DOHH2 (cell line): Measurements from ENCODE around the gene HOXA9.

Experiments used
- H3F3A ChIP-seq: fragments of 200-600 bp; sonication (generic), shearing (Covaris generic); 2 replicates; pipeline ENCODE4 v1.6.0; 2016; ENCODE audit warnings: antibody characterized with exemption, mild to moderate bottlenecking; ENCODE audit not compliant: control insufficient read depth, insufficient read depth
- H3K27ac ChIP-seq: fragments of 200-600 bp; sonication (generic); 2 replicates; pipeline ENCODE4 v1.5.1; 2014; ENCODE audit warnings: low read depth, mild to moderate bottlenecking, low read length, moderate library complexity
- H3K27me3 ChIP-seq: fragments of 200-600 bp; sonication (generic); 2 replicates; pipeline ENCODE4 v1.6.1; 2014; ENCODE audit warnings: mild to moderate bottlenecking, low read length, mixed read lengths; ENCODE audit not compliant: control insufficient read depth
- H3K36me3 ChIP-seq: fragments of 200-600 bp; sonication (generic); 2 replicates; pipeline ENCODE4 v1.6.1; 2014; ENCODE audit warnings: mild to moderate bottlenecking, low read length, moderate library complexity, mixed read lengths; ENCODE audit not compliant: control insufficient read depth
- H3K4me1 ChIP-seq: fragments of 200-600 bp; sonication (generic); 2 replicates; pipeline ENCODE4 v1.6.1; 2014; ENCODE audit warnings: mild to moderate bottlenecking, low read length, mixed read lengths; ENCODE audit not compliant: control insufficient read depth
- H3K4me2 ChIP-seq: fragments of 200-600 bp; sonication (generic); 2 replicates; pipeline ENCODE4 v1.6.0; 2014; ENCODE audit warnings: mild to moderate bottlenecking, low read length, moderate library complexity
- H3K4me3 ChIP-seq: fragments of 200-600 bp; sonication (generic); 2 replicates; pipeline ENCODE4 v1.5.1; 2014; ENCODE audit warnings: mild to moderate bottlenecking, low read length, mixed read lengths
- H3K79me2 ChIP-seq: fragments of 200-600 bp; sonication (generic); 2 replicates; pipeline ENCODE4 v1.6.1; 2014; ENCODE audit warnings: mild to moderate bottlenecking, low read length, mixed read lengths; ENCODE audit not compliant: control insufficient read depth
- H3K9me2 ChIP-seq: fragments of 200-600 bp; sonication (generic); replicated peaks from 2 replicates; pipeline ENCODE4 v1.6.1; 2014; ENCODE audit warnings: mild to moderate bottlenecking, low read length, mixed read lengths; ENCODE audit not compliant: control insufficient read depth
- H3K9me3 ChIP-seq: fragments of 200-600 bp; sonication (generic); 2 replicates; pipeline ENCODE4 v1.6.1; 2014; ENCODE audit warnings: antibody characterized with exemption, low read length, mixed read lengths; ENCODE audit not compliant: control insufficient read depth, insufficient read depth
- H4K20me1 ChIP-seq: fragments of 200-600 bp; sonication (generic); 2 replicates; pipeline ENCODE4 v1.6.0; 2014; ENCODE audit warnings: low read depth, mild to moderate bottlenecking, antibody characterized with exemption, low read length, moderate library complexity; ENCODE audit not compliant: control insufficient read depth, insufficient read depth
- CTCF ChIP-seq: fragments of 200-600 bp; sonication (generic); IDR thresholded peaks from one replicate; pipeline ENCODE4 v1.5.1; 2014; ENCODE audit warnings: antibody characterized with exemption, mild to moderate bottlenecking, low read depth, low read length; ENCODE audit not compliant: poor library complexity, severe bottlenecking
- EZH2phosphoT487 ChIP-seq: fragments of 200-600 bp; sonication (generic); IDR thresholded peaks from 2 replicates; pipeline ENCODE4 v1.6.1; 2017; ENCODE audit warnings: borderline replicate concordance, mild to moderate bottlenecking, antibody characterized with exemption, low read length, moderate library complexity, mixed read lengths

Gene HOXA9

GRCh38 chr7:27150568-27151340 is 14.6 kb downstream of the HOXA9 start:
- TF ChIP-seq EZH2phosphoT487 (no peak), CTCF (peak; percentile 98)
- Histone ChIP-seq H3K4me1 (peaks cover 51% of the 10 kb centered on the region), H4K20me1 (no peaks in the 10 kb centered on the region), H3K27ac (no peak overlapping the region), H3K79me2 (no peaks in the 10 kb centered on the region), H3K4me2 (peak overlapping the region; percentile 94), H3F3A (no peaks in the 10 kb centered on the region), H3K4me3 (peak overlapping the region; percentile 77), H3K9me2 (no peaks in the 10 kb centered on the region), H3K27me3 (peaks cover 76% of the 10 kb centered on the region), H3K36me3 (no peaks in the 10 kb centered on the region), H3K9me3 (no peaks in the 10 kb centered on the region)

- H3K27me3 ChIP-seq, result peaks cover 70% of the 10 kb centered on the region
These were observed 15.3 kb downstream of the HOXA9 start for GRCh38 chr7:27149842-27150567.

GRCh38 chr7:27148756-27149641 is 16.3 kb downstream of the HOXA9 start:
- no peaks in the 10 kb centered on the region for H3K79me2 ChIP-seq

More at GRCh38 chr7:27149842-27150567, 15.3 kb downstream of the HOXA9 start:
- Histone ChIP-seq H3F3A (no peaks in the 10 kb centered on the region), H3K36me3 (no peaks in the 10 kb centered on the region), H4K20me1 (no peaks in the 10 kb centered on the region), H3K4me1 (peaks cover 52% of the 10 kb centered on the region), H3K9me3 (no peaks in the 10 kb centered on the region), H3K79me2 (no peaks in the 10 kb centered on the region), H3K4me3 (peak overlapping the region; percentile 77), H3K9me2 (no peaks in the 10 kb centered on the region), H3K27ac (no peak overlapping the region), H3K4me2 (peak overlapping the region; percentile 94)
- TF ChIP-seq CTCF, result no peak
- TF ChIP-seq EZH2phosphoT487, result no peak

More at GRCh38 chr7:27148756-27149641, 16.3 kb downstream of the HOXA9 start:
- no peak overlapping the region for H3K27ac ChIP-seq
- no peaks in the 10 kb centered on the region for H4K20me1 ChIP-seq
- H3K4me1 ChIP-seq, result peaks cover 52% of the 10 kb centered on the region
- peak overlapping the region; percentile 77 for H3K4me3 ChIP-seq
- no peaks in the 10 kb centered on the region for H3F3A ChIP-seq
- H3K4me2 ChIP-seq, result peak overlapping the region; percentile 94
- H3K9me3 ChIP-seq, result no peaks in the 10 kb centered on the region
- H3K36me3 ChIP-seq, result no peaks in the 10 kb centered on the region
- peaks cover 62% of the 10 kb centered on the region for H3K27me3 ChIP-seq
- TF ChIP-seq EZH2phosphoT487 (no peak), CTCF (no peak)
- H3K9me2 ChIP-seq, result no peaks in the 10 kb centered on the region
